Natural killer cell (primary cell): ENCODE results near the gene USH2A. TPM values are rescaled to one million over a fixed set of nuclear protein-coding genes. Genes with fewer than 3 reads are reported as not detected.

Experiments
- ATAC-seq, 3 donors: fragments of 150-1000 bp in 2 of 3; fragments of 200-7000 bp in 1 of 3; cut with Tn5 transposase; 1 replicate in 1 of 3; 2 replicates in 2 of 3; pipeline ENCODE4 v1.10.0; 2021; ENCODE audit warnings: mild to moderate bottlenecking in 2 of 3, moderate library complexity in 2 of 3
- DNase-seq, 2 donors: peaks; one replicate each; pipeline versions ENCODE4 v3.0.0 to v3.0.0-alpha.2; 2013 to 2021; ENCODE audit warnings: mixed read lengths in 1 of 2
- H3K27ac ChIP-seq: one replicate; pipeline ENCODE4 v1.5.1; 2013; ENCODE audit warnings: mild to moderate bottlenecking, low read length
- H3K27me3 ChIP-seq: one replicate; pipeline ENCODE4 v1.6.1; 2013; ENCODE audit warnings: low read length; ENCODE audit not compliant: control insufficient read depth, insufficient read depth
- H3K36me3 ChIP-seq: one replicate; pipeline ENCODE4 v1.6.1; 2013; ENCODE audit warnings: low read length; ENCODE audit not compliant: control insufficient read depth, insufficient read depth
- H3K4me1 ChIP-seq: one replicate; pipeline ENCODE4 v1.6.1; 2013; ENCODE audit warnings: low read length; ENCODE audit not compliant: control insufficient read depth, insufficient read depth
- H3K4me3 ChIP-seq: one replicate; pipeline ENCODE4 v1.5.1; 2013; ENCODE audit warnings: low read length
- H3K9me3 ChIP-seq: one replicate; pipeline ENCODE4 v1.6.1; 2013; ENCODE audit warnings: low read length; ENCODE audit not compliant: control insufficient read depth, insufficient read depth
- H3K27ac Mint-ChIP-seq, 2 donors: one replicate each; pipeline ENCODE4 v1.8.0; 2022; ENCODE audit warnings: mild to moderate bottlenecking in 2 of 2, mixed read lengths in 2 of 2, moderate library complexity in 1 of 2
- H3K27me3 Mint-ChIP-seq, 2 donors: one replicate each; pipeline ENCODE4 v1.8.0; 2022; ENCODE audit warnings: low read depth in 2 of 2, mixed read lengths in 2 of 2
- H3K36me3 Mint-ChIP-seq: one replicate; pipeline ENCODE4 v1.8.0; 2022; ENCODE audit warnings: mixed read lengths
- H3K4me1 Mint-ChIP-seq, 2 donors: one replicate each; pipeline ENCODE4 v1.8.0; 2022; ENCODE audit warnings: mixed read lengths in 2 of 2
- H3K4me3 Mint-ChIP-seq: one replicate; pipeline ENCODE4 v1.8.0; 2022; ENCODE audit warnings: mild to moderate bottlenecking, moderate library complexity, mixed read lengths
- H3K9me3 Mint-ChIP-seq, 2 donors: one replicate each; pipeline ENCODE4 v1.8.0; 2022; ENCODE audit warnings: mixed read lengths in 2 of 2
- WGBS: methylation state at CpG from one replicate; pipeline ENCODE4 v1.1.7; 2013; ENCODE audit warnings: missing lambda C conversion rate; ENCODE audit not compliant: insufficient coverage; 5-methylcytosine and 5-hydroxymethylcytosine counted together
- intact Hi-C: fragments of 100-400 bp; cut with micrococcal nuclease; formaldehyde crosslinking; loops from one replicate; pipeline ENCODE4 v1.14.2; 2022
- total RNA-seq, 4 donors: library from RNA; stranded (reverse); fragments of 120-200 nt in 1 of 4; gene quantifications; one replicate each; pipeline versions ENCODE4 v1.2.3 to v1.2.4, GENCODE V29; 2013 to 2022
- TF ChIP-seq, protein P1 (sequence below): fragments of 200-600 bp; IDR thresholded peaks from one replicate; pipeline ENCODE4 v1.8.0; 2022; ENCODE audit warnings: antibody characterized with exemption

The USH2A gene
- total RNA-seq, 3 donors from 2014 or later (not counting 1 experiment from before 2014, with no cell fraction given) = not detected

DNA sequence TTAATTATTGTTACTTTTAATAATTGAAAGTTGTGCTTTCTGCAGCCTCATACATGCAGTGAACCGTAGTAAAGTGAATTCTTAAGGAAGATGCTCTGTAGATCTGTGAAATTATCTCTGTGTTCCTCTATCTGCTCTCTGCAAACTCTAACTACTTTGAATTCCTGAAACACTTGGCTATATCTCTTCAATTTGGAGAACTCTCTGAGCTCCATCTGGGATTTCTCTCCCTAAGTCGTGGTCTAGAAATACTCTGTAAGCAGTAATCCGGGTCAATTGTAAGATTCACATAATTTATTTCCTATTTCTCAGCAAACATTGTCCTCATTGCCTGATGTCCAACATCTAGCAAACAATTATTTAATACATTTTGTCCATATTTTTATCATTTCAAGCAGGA lies 164.9 kb downstream of the USH2A start:
- H3K27ac ChIP-seq = no peak overlapping the region
- H3K4me1 ChIP-seq = no peaks in the 10 kb centered on the region
- ATAC-seq = no peak
- intact Hi-C loops = no loop called here
- H3K4me3 ChIP-seq = no peak overlapping the region
- no peaks in the 10 kb centered on the region for H3K27me3 Mint-ChIP-seq
- DNase-seq = no peak
- TF ChIP-seq, protein P1, sequence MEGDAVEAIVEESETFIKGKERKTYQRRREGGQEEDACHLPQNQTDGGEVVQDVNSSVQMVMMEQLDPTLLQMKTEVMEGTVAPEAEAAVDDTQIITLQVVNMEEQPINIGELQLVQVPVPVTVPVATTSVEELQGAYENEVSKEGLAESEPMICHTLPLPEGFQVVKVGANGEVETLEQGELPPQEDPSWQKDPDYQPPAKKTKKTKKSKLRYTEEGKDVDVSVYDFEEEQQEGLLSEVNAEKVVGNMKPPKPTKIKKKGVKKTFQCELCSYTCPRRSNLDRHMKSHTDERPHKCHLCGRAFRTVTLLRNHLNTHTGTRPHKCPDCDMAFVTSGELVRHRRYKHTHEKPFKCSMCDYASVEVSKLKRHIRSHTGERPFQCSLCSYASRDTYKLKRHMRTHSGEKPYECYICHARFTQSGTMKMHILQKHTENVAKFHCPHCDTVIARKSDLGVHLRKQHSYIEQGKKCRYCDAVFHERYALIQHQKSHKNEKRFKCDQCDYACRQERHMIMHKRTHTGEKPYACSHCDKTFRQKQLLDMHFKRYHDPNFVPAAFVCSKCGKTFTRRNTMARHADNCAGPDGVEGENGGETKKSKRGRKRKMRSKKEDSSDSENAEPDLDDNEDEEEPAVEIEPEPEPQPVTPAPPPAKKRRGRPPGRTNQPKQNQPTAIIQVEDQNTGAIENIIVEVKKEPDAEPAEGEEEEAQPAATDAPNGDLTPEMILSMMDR = no peak
- H3K9me3 Mint-ChIP-seq = peaks cover 19 to 34% of the 10 kb centered on the region in 2 donors
- H3K27me3 ChIP-seq = no peaks in the 10 kb centered on the region
- H3K36me3 ChIP-seq = no peaks in the 10 kb centered on the region
- H3K36me3 Mint-ChIP-seq = peaks cover 15% of the 10 kb centered on the region
- H3K27ac Mint-ChIP-seq = no peak overlapping the region
- peaks cover 3% of the 10 kb centered on the region for H3K9me3 ChIP-seq
- H3K4me1 Mint-ChIP-seq = no peaks in the 10 kb centered on the region
- no peak overlapping the region for H3K4me3 Mint-ChIP-seq
- 70% methylated on average over 2 of the region's 3 CpGs for WGBS

DNA sequence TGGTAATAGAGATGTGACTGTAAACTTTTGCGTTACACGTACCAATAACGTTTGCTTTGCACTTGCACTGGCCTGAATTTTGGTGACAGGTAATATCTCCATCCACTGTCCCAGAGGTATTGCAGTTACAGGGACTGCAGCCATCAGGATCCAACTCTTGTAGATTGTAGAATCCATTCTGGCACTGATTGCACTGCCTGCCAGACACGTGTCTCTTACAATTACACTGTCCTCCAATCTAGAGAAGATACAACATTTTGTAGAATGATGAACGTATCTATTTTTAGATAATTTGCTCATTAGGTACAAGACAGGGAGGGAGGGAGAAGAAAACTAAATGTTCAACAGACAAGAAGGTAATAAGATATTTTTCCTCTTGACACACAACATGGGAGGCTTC lies 172.4 kb downstream of the USH2A start:
- Mint-ChIP-seq H3K36me3 (peaks cover 6% of the 10 kb centered on the region), H3K4me3 (no peak overlapping the region), H3K27me3 (no peaks in the 10 kb centered on the region), H3K4me1 (no peaks in the 10 kb centered on the region), H3K9me3 (peaks cover 6 to 16% of the 10 kb centered on the region in 2 donors), H3K27ac (no peak overlapping the region)
- Histone ChIP-seq H3K4me3 (no peak overlapping the region), H3K27ac (no peak overlapping the region), H3K27me3 (no peaks in the 10 kb centered on the region), H3K9me3 (peaks cover 3% of the 10 kb centered on the region), H3K4me1 (no peaks in the 10 kb centered on the region), H3K36me3 (no peaks in the 10 kb centered on the region)
- DNase-seq (no peak), ATAC-seq (no peak)
- TF ChIP-seq, protein P1 = no peak
- 96% methylated on average over 3 of the region's 5 CpGs for WGBS
- intact Hi-C loops = no loop called here

DNA sequence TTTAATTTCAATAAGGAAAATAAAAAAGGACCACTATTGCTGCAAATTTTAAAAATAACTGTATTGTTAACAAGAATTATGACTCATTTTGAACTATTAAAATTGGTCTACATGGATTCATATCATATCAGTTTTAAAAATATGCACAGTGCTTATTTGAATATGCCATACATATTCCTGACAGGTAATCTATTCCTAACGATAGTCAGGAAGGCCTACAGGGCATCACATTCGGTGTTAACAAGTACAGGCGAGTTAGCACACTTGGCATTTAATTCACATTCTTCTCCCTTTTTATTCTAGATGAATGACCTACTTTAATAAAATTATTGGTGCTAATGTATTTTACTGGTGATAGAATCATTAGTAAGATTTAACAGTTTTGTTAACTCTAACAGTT lies 174.6 kb downstream of the USH2A start:
- Mint-ChIP-seq H3K4me3 (no peak overlapping the region), H3K9me3 (peaks cover 7 to 12% of the 10 kb centered on the region in 2 donors), H3K27me3 (no peaks in the 10 kb centered on the region), H3K4me1 (no peaks in the 10 kb centered on the region), H3K27ac (no peak overlapping the region), H3K36me3 (no peaks in the 10 kb centered on the region)
- TF ChIP-seq, protein P1 = no peak
- peaks cover 3% of the 10 kb centered on the region for H3K9me3 ChIP-seq
- no peak overlapping the region for H3K27ac ChIP-seq
- H3K27me3 ChIP-seq = no peaks in the 10 kb centered on the region
- no peaks in the 10 kb centered on the region for H3K4me1 ChIP-seq
- WGBS = 100% methylated on average over 1 of the region's 3 CpGs
- DNase-seq (no peak), ATAC-seq (no peak)
- H3K36me3 ChIP-seq = no peaks in the 10 kb centered on the region
- H3K4me3 ChIP-seq = no peak overlapping the region
- intact Hi-C loops = no loop called here

DNA sequence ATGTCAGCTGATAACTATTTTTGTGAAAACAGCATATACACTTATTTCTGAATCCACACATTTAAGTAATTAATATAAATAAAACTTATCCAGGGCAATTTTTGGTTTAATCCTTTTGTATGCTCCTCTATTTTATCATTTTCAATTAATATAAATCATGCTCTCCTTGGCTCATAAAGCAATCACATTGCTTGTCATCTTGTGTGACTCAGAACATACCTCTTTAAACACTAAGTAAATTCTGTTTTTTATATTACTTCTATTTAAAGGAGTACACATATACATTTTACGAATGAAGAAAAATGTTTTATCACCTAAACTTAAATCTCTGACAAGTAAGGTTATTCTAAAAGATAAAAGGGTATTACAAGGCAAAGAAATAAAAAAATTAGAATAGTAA lies 175.3 kb downstream of the USH2A start:
- TF ChIP-seq, protein P1 = no peak
- DNase-seq (no peak), ATAC-seq (no peak)
- intact Hi-C loops = no loop called here
- no peak overlapping the region for H3K27ac Mint-ChIP-seq
- no peak overlapping the region for H3K4me3 Mint-ChIP-seq
- Histone ChIP-seq H3K4me3 (no peak overlapping the region), H3K4me1 (no peaks in the 10 kb centered on the region), H3K9me3 (peaks cover 3% of the 10 kb centered on the region), H3K36me3 (no peaks in the 10 kb centered on the region), H3K27me3 (no peaks in the 10 kb centered on the region), H3K27ac (no peak overlapping the region)
- no peaks in the 10 kb centered on the region for H3K36me3 Mint-ChIP-seq
- no peaks in the 10 kb centered on the region for H3K27me3 Mint-ChIP-seq
- peaks cover 7 to 12% of the 10 kb centered on the region in 2 donors for H3K9me3 Mint-ChIP-seq
- no peaks in the 10 kb centered on the region for H3K4me1 Mint-ChIP-seq
- WGBS = no CpG with 5 or more reads among the region's 1 CpG
